Activated CD4-positive, alpha-beta T cell treated with anti-CD3 and anti-CD28 coated beads, Interleukin-2, amount 10 ng/mL, durations not matched to agents 7 days and 5 days (primary cell): ENCODE data around the gene WWOX. TPM values are rescaled to one million over a fixed set of nuclear protein-coding genes. Genes with fewer than 3 reads are reported as not detected.

Experiments
- CTCF ChIA-PET: fragments of 350-600 bp; sonication (Branson Sonifier 250); formaldehyde crosslinking; loops from one replicate; lab custom pipeline; 2021; ENCODE audit warnings: antibody characterized with exemption; lab: Charles Lee
- POLR2A ChIA-PET: fragments of 350-600 bp; sonication (Branson Sonifier 250); formaldehyde crosslinking; loops from one replicate; lab custom pipeline; 2021; ENCODE audit warnings: antibody characterized with exemption; lab: Charles Lee
- DNase-seq: peaks from one replicate; pipeline ENCODE4 v3.0.0-alpha.2; 2020
- H3K27ac Mint-ChIP-seq: one replicate; pipeline ENCODE4 v1.8.0; 2021; ENCODE audit warnings: mild to moderate bottlenecking, moderate library complexity, mixed read lengths
- H3K27me3 Mint-ChIP-seq: one replicate; pipeline ENCODE4 v1.8.0; 2021; ENCODE audit warnings: mixed read lengths
- H3K36me3 Mint-ChIP-seq: one replicate; pipeline ENCODE4 v1.8.0; 2021; ENCODE audit warnings: low read depth, mixed read lengths
- H3K4me1 Mint-ChIP-seq: one replicate; pipeline ENCODE4 v1.8.0; 2021; ENCODE audit warnings: mixed read lengths
- H3K4me3 Mint-ChIP-seq: one replicate; pipeline ENCODE4 v1.8.0; 2021; ENCODE audit warnings: mild to moderate bottlenecking, moderate library complexity, mixed read lengths
- H3K9me3 Mint-ChIP-seq: one replicate; pipeline ENCODE4 v1.8.0; 2021; ENCODE audit warnings: mixed read lengths
- total RNA-seq, 2 experiments: library from RNA; stranded (reverse); gene quantifications; one replicate each; pipeline ENCODE4 v1.2.3, GENCODE V29; 2021

Gene WWOX
- total RNA-seq, 2 experiments from 2014 or later, result 22.2 to 28.9 TPM

DNA sequence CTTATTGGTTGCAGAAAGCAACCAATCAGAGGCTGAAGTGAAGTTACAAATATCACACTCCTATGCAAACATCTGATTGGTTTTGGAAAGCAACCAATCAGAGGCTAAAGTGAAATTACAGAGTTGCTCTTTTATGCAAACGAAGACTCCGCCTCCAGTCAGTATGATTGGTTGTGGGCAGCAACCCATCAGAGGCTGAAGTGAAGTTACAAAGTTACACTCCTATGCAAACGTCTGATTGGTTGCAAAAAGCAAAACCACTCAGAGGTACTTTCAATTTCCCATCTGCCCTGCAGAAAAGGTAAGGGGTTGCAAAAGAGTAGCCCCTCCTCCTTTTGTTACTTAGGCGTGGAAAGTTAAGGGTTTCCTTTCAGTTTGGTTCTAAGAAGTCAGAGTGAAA is 803.8 kb downstream of the WWOX start:
- Mint-ChIP-seq H3K4me1 (peaks cover 17% of the 10 kb centered on the region), H3K9me3 (peaks cover 10% of the 10 kb centered on the region), H3K4me3 (no peak overlapping the region), H3K36me3 (no peaks in the 10 kb centered on the region), H3K27ac (no peak overlapping the region), H3K27me3 (no peaks in the 10 kb centered on the region)
- DNase-seq, result no peak
- CTCF ChIA-PET, result interaction anchor here (0.6 kb wide), 2 partner anchors 102 to 783 kb away, joined by 3 read pairs; no protein-coding TSS in a partner anchor
- POLR2A ChIA-PET, result no interaction called here

GRCh38 chr16:78903843-78904242 is 804.4 kb downstream of the WWOX start:
- Mint-ChIP-seq H3K4me1 (peaks cover 17% of the 10 kb centered on the region), H3K27me3 (no peaks in the 10 kb centered on the region), H3K36me3 (no peaks in the 10 kb centered on the region), H3K27ac (no peak overlapping the region), H3K9me3 (peaks cover 13% of the 10 kb centered on the region), H3K4me3 (no peak overlapping the region)
- ChIA-PET CTCF (interaction anchor here (0.6 kb wide), 1 partner anchor 102 kb away, joined by 3 read pairs; no protein-coding TSS in a partner anchor), POLR2A (no interaction called here)
- no peak for DNase-seq

DNA sequence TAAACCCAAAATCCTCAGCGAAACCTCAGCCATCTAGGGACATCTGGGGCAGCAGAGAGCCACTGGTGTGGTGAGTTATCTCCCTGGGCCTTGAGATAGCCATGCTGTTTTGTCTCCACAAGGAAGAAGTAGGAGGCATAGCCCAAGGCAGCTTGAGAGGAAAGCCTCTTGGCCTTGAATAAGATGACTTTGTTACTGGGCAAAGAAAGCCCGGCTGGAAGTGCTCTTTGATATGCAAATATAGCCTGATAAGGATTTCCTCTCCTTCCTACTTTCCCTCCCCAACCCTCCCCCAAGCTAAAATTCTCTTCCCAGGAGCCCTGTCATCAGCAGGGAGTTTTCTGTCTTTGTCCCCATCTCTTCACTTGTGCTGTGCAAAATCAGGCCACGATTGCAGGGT is 806.7 kb downstream of the WWOX start:
- Mint-ChIP-seq H3K27me3 (no peaks in the 10 kb centered on the region), H3K4me1 (peaks cover 12% of the 10 kb centered on the region), H3K27ac (no peak overlapping the region), H3K36me3 (no peaks in the 10 kb centered on the region), H3K9me3 (peaks cover 16% of the 10 kb centered on the region), H3K4me3 (no peak overlapping the region)
- POLR2A ChIA-PET, result no interaction called here
- no peak for DNase-seq
- CTCF ChIA-PET, result interaction anchor here (0.9 to 1.2 kb wide), 2 partner anchors 13 to 32 kb away, joined by 3 read pairs; no protein-coding TSS in a partner anchor

DNA sequence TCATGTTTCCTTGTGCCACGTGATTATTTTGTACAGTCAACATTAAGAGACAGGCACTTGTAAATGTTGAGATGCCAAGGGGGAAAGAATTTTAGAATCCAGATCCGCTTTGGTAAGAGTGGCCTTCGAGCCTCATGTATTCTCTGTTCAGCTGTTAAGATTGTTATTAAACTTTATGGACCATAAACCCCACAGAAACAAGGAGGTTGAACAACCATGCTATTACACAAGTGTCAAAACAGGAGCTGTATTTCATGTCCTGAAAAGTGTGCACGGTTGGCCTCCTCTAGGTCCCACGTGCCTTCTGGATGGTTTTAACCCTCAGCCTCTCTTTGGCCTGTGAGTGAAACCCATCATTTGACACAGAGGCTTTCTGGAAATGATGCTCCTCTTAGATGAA is 809.8 kb downstream of the WWOX start:
- Mint-ChIP-seq H3K27me3 (no peaks in the 10 kb centered on the region), H3K4me1 (no peaks in the 10 kb centered on the region), H3K9me3 (peaks cover 20% of the 10 kb centered on the region), H3K4me3 (no peak overlapping the region), H3K36me3 (no peaks in the 10 kb centered on the region), H3K27ac (no peak overlapping the region)
- POLR2A ChIA-PET, result no interaction called here
- DNase-seq, result no peak
- CTCF ChIA-PET, result no interaction called here

GRCh38 chr16:78915811-78916345 is 816.4 kb downstream of the WWOX start:
- Mint-ChIP-seq H3K27ac (no peak overlapping the region), H3K4me3 (no peak overlapping the region), H3K9me3 (peaks cover 29% of the 10 kb centered on the region), H3K27me3 (no peaks in the 10 kb centered on the region), H3K4me1 (peaks cover 11% of the 10 kb centered on the region), H3K36me3 (no peaks in the 10 kb centered on the region)
- ChIA-PET CTCF (no interaction called here), POLR2A (interaction anchor here (0.7 kb wide), 1 partner anchor 496 kb away, joined by 3 read pairs; no protein-coding TSS in a partner anchor)
- DNase-seq, result no peak

DNA sequence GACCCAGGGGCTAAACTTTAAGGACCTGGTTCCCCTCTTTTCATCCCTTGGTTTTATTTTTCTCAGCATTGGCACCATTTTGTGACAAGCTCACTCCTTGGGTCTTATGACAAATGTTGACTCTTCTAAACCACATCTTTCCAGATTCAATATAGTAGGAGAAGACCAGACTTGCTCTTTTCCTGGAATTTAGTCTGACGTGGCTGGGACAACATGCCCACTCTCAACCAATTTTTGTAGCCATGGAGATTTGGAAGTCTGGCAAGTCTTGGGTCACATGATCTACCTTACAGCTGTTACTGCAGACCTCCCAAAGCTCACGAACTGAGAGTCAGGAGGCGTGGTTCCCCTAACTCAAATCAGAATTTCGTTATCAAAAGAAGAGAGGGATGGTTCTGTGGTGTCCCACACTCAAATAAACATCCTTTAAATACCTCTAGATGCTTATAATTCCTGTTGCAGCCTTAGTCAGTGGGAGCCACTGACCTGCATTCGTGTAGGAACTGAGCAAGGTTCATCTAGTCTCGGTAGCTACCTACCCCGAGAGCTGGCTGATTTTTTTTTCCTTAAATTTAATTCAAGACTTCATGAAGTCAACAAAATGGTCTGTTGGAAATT is 817.6 kb downstream of the WWOX start:
- H3K9me3 Mint-ChIP-seq, result peaks cover 29% of the 10 kb centered on the region
- no peaks in the 10 kb centered on the region for H3K27me3 Mint-ChIP-seq
- no peak overlapping the region for H3K4me3 Mint-ChIP-seq
- CTCF ChIA-PET, result no interaction called here
- POLR2A ChIA-PET, result no interaction called here
- peaks cover 2% of the 10 kb centered on the region for H3K36me3 Mint-ChIP-seq
- no peak overlapping the region for H3K27ac Mint-ChIP-seq
- peaks cover 11% of the 10 kb centered on the region for H3K4me1 Mint-ChIP-seq
- no peak for DNase-seq

DNA sequence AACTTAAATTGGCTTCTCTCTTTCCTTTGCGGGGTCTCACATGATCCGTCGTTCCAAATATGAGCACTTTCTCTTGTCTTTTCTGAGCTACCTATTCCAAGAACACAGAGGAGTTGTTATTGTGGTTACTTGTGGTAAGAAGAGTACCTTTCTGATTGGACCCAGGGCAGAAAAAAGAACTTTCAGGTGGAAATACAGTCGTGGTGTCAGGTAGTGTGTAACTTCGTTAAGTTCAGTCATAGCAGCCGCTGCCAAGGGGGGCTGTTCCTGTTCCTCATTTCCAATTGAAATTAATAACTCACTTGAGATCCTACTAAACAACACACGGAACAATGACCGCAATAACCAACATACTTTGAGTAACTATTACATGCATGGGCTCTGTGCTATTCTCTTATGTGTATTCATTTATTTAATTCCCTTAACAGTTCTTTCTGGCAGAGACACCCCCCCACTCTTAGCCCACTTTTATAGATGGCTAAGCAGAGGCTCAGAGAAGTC is 819.4 kb downstream of the WWOX start:
- Mint-ChIP-seq H3K4me1 (peaks cover 11% of the 10 kb centered on the region), H3K36me3 (peaks cover 2% of the 10 kb centered on the region), H3K9me3 (peaks cover 36% of the 10 kb centered on the region), H3K27me3 (no peaks in the 10 kb centered on the region), H3K4me3 (no peak overlapping the region), H3K27ac (no peak overlapping the region)
- no peak for DNase-seq
- ChIA-PET POLR2A (no interaction called here), CTCF (no interaction called here)

- Mint-ChIP-seq H3K27ac (no peak overlapping the region), H3K4me1 (peaks cover 11% of the 10 kb centered on the region)
- CTCF ChIA-PET, result interaction anchor here (0.5 to 0.7 kb wide), 2 partner anchors 28 to 361 kb away, joined by 3 read pairs; no protein-coding TSS in a partner anchor
Measured at GRCh38 chr16:78919852-78920251, 820.4 kb downstream of the WWOX start.

GRCh38 chr16:78920621-78921020 is 821.2 kb downstream of the WWOX start:
- Mint-ChIP-seq H3K27ac (no peak overlapping the region), H3K36me3 (peaks cover 2% of the 10 kb centered on the region), H3K27me3 (no peaks in the 10 kb centered on the region), H3K4me1 (peaks cover 11% of the 10 kb centered on the region), H3K4me3 (no peak overlapping the region), H3K9me3 (peaks cover 41% of the 10 kb centered on the region)
- POLR2A ChIA-PET, result no interaction called here
- no peak for DNase-seq
- CTCF ChIA-PET, result interaction anchor here (0.7 kb wide), 1 partner anchor 27 kb away, joined by 3 read pairs; no protein-coding TSS in a partner anchor

More at GRCh38 chr16:78919852-78920251, 820.4 kb downstream of the WWOX start:
- Mint-ChIP-seq H3K4me3 (no peak overlapping the region), H3K36me3 (peaks cover 2% of the 10 kb centered on the region), H3K9me3 (peaks cover 40% of the 10 kb centered on the region), H3K27me3 (no peaks in the 10 kb centered on the region)
- POLR2A ChIA-PET, result no interaction called here
- DNase-seq, result no peak

DNA sequence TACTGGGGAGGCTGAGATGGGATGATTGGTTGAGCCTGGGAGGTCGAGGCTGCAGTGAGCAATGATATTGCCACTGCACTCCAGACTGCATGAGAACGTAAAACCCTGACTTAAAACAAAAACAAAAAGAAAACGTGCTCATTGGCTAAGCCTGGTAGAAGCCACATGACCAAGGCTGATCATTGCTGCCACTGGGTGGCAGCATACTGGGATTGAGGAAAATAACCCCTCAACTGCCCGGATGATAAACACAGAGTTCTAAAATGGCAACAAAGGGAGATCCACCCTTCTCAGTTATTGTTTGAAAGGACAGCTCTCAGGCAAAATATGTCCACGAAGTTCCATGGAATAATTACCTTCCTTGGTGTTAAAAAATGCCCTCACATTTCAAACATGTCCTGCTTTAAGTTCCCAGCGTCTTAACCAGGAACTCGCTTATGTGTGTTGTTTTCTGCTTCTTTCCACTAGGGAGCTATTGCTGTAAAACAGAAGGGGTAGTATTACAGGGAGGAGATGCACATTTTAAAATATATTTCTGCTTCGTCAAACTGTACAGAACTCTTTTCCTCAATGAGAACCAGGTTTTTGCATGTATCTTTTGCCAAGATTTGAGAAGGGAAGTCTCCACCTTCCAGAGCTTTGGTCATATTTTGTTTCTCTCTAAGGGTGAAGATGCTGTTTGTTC is 825.8 kb downstream of the WWOX start:
- Mint-ChIP-seq H3K27me3 (no peaks in the 10 kb centered on the region), H3K4me1 (no peaks in the 10 kb centered on the region), H3K9me3 (peaks cover 27% of the 10 kb centered on the region), H3K4me3 (no peak overlapping the region), H3K36me3 (peaks cover 2% of the 10 kb centered on the region), H3K27ac (no peak overlapping the region)
- POLR2A ChIA-PET, result no interaction called here
- CTCF ChIA-PET, result interaction anchor here (0.6 to 1.6 kb wide), 2 partner anchors 11 to 889 kb away, joined by 3 to 4 read pairs; no protein-coding TSS in a partner anchor
- DNase-seq, result no peak

DNA sequence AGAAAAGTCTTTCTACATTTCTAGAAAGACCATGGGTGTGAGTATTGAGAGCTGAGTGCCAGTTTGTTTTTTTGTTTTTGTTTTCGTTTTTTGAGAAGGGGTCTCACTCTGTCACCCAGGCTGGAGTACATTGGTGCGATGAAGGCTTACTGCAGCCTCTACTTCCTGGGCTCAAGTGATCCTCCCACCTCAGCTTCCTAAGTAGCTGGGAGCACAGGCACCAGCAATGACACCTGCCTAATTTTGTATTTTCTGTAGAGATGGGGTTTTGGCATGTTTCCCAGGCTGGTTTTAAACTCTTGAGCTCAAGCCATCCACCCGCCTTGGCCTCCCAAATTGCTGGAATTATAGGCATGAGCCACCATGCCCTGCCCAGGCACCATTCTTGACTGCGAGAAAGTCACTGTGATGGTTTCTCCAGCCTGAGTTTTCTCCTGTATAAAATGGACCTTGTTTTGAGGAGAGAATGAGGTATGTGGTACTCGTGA is 827.3 kb downstream of the WWOX start:
- Mint-ChIP-seq H3K4me1 (no peaks in the 10 kb centered on the region), H3K9me3 (peaks cover 20% of the 10 kb centered on the region), H3K27me3 (no peaks in the 10 kb centered on the region), H3K4me3 (no peak overlapping the region), H3K36me3 (peaks cover under 1% of the 10 kb centered on the region), H3K27ac (no peak overlapping the region)
- ChIA-PET CTCF (no interaction called here), POLR2A (no interaction called here)
- DNase-seq, result no peak

DNA sequence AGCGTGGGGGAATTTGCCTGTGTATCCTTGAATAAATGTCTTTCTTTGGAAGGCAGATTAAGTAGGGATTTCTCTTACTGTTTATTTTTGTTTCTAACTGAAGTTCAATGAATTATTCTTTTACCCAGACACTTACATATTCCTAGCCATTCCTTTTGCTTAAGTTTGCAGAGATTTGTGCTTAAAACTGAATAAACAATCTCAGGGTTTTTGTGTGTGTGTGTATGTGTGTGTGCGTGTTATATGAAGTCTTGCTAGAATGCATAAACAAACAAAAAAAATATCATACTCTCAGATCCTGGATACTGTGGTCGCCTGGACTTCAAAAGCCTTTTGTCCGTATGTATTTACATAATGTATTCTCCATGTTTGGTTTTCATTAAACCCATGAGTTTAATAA is 828.3 kb downstream of the WWOX start:
- Mint-ChIP-seq H3K27ac (no peak overlapping the region), H3K9me3 (peaks cover 15% of the 10 kb centered on the region), H3K4me1 (no peaks in the 10 kb centered on the region), H3K4me3 (no peak overlapping the region), H3K27me3 (no peaks in the 10 kb centered on the region), H3K36me3 (no peaks in the 10 kb centered on the region)
- ChIA-PET CTCF (no interaction called here), POLR2A (no interaction called here)
- no peak for DNase-seq

DNA sequence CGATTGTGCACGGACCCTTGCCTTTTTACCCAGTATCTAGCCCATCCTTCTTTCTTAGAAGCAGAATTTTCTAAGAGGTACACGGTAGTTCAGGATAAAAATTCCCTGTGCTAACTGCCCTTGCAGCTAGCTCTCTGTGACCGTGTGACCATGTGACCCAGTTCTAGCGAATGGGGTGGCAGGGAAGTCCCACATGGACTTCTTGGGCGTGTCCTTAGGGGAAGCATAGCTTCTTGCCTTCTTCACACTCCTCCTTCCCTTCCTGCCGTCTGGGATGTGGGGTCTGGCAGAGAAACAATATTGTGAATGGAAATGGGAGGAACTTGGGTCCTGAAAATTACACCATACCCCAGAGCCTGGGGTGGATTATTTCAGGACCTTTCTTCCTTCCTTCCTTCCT is 830.4 kb downstream of the WWOX start:
- H3K4me3 Mint-ChIP-seq, result no peak overlapping the region
- DNase-seq, result no peak
- no peaks in the 10 kb centered on the region for H3K36me3 Mint-ChIP-seq
- peaks cover 11% of the 10 kb centered on the region for H3K9me3 Mint-ChIP-seq
- H3K27ac Mint-ChIP-seq, result no peak overlapping the region
- no peaks in the 10 kb centered on the region for H3K4me1 Mint-ChIP-seq
- no peaks in the 10 kb centered on the region for H3K27me3 Mint-ChIP-seq
- ChIA-PET CTCF (interaction anchor here (0.6 to 1.0 kb wide), 4 partner anchors 28 to 128 kb away, joined by 3 to 5 read pairs (median 3); no protein-coding TSS in a partner anchor), POLR2A (no interaction called here)
